K562 (cell line): ENCODE data around the gene HAX1. TPM values are rescaled to one million over a fixed set of nuclear protein-coding genes. Genes with fewer than 3 reads are reported as not detected.

Source experiments
- ERF ChIP-seq: fragments of 450-650 bp; formaldehyde crosslinking; IDR thresholded peaks from 2 replicates; pipeline ENCODE4 v1.4.0; 2020; ENCODE audit warnings: mild to moderate bottlenecking, mixed read lengths
- HDAC1 ChIP-seq, 2 experiments: fragments of 450-650 bp; IDR thresholded peaks; 2 replicates each; pipeline ENCODE4 v1.6.1; 2016 to 2017; ENCODE audit warnings: inconsistent platforms in 1 of 2, mild to moderate bottlenecking in 1 of 2, moderate library complexity in 1 of 2
- MED1 ChIP-seq: sonication (generic); formaldehyde crosslinking; IDR thresholded peaks from 2 replicates; pipeline ENCODE4 v1.8.1; 2023; ENCODE audit warnings: missing genetic modification reagents, borderline replicate concordance
- MEF2A ChIP-seq: IDR thresholded peaks from 2 replicates; pipeline ENCODE4 v1.6.1; 2011; ENCODE audit warnings: low read depth, mild to moderate bottlenecking, low read length, moderate library complexity; ENCODE audit not compliant: control insufficient read depth
- MYC ChIP-seq, 2 experiments: fragments of 250-450 bp in 1 of 2; sonication (Bioruptor Pico) in 1 of 2; IDR thresholded peaks; 2 replicates each; pipeline versions ENCODE4 v1.5.1 to v1.6.1; 2012 to 2021; ENCODE audit warnings: low read depth in 2 of 2, borderline replicate concordance in 1 of 2, improper control_type of control experiment in 1 of 2, low read length in 1 of 2, mild to moderate bottlenecking in 1 of 2, moderate library complexity in 1 of 2
- NELFE ChIP-seq: IDR thresholded peaks from 2 replicates; pipeline ENCODE4 v1.6.1; 2011; ENCODE audit warnings: mild to moderate bottlenecking; ENCODE audit not compliant: insufficient read depth, insufficient read length
- NFXL1 ChIP-seq: fragments of 450-650 bp; formaldehyde crosslinking; IDR thresholded peaks from 2 replicates; pipeline ENCODE4 v1.4.0; 2021; ENCODE audit warnings: mild to moderate bottlenecking
- THAP12 ChIP-seq: fragments of 250-450 bp; sonication (Bioruptor Pico); IDR thresholded peaks from 2 replicates; pipeline ENCODE4 v1.9.0; 2021; ENCODE audit warnings: mild to moderate bottlenecking, inconsistent platforms
- XRCC5 ChIP-seq: fragments of 200-400 bp; formaldehyde crosslinking; IDR thresholded peaks from 2 replicates; pipeline ENCODE4 v1.6.1; 2017; ENCODE audit warnings: low read depth, mild to moderate bottlenecking, low read length
- ZEB2 ChIP-seq: fragments of 450-650 bp; IDR thresholded peaks from 2 replicates; pipeline ENCODE4 v1.6.1; 2016
- ZNF239 ChIP-seq: fragments of 250-450 bp; sonication (Bioruptor Pico); IDR thresholded peaks from 2 replicates; pipeline ENCODE4 v1.4.0; 2020; ENCODE audit warnings: mild to moderate bottlenecking
- ZNF436 ChIP-seq: fragments of 250-450, 450-650 bp; sonication (Bioruptor Pico); formaldehyde crosslinking; IDR thresholded peaks from 2 replicates; pipeline ENCODE4 v1.7.0; 2020; ENCODE audit warnings: mild to moderate bottlenecking
- ZNF449 ChIP-seq: fragments of 250-450 bp; sonication (Bioruptor Pico); IDR thresholded peaks from 2 replicates; pipeline ENCODE4 v1.8.0; 2022; ENCODE audit warnings: moderate library complexity, mild to moderate bottlenecking, inconsistent platforms
- polyA plus RNA-seq, 8 experiments: library from polyadenylated mRNA; depleted of rRNA in 4 of 8; stranded (reverse) in 5 of 8; unstranded in 3 of 8; fragments of >200 nt; fragmentation: Nextera tagmentation in 2 of 8; fragmentation: Illumina TruSeq in 1 of 8; extraction: Ambion mirVana in 2 of 8; extraction: Trizol in 1 of 8; gene quantifications; 2 replicates each; pipeline versions ENCODE4 v1.2.1 to v1.2.3, GENCODE V29; 2011 to 2014; ENCODE audit warnings: inconsistent platforms in 1 of 8, missing spikeins in 1 of 8
- total RNA-seq, 7 experiments: library from RNA; depleted of rRNA in 6 of 7; stranded (reverse); fragments of >200 nt in 6 of 7; fragmentation: Illumina TruSeq in 2 of 7; extraction: Trizol in 2 of 7; gene quantifications; 2 replicates each; pipeline versions ENCODE4 v1.2.1 to v1.2.3, GENCODE V29; 2011 to 2021; ENCODE audit warnings: low replicate concordance in 1 of 7
- TF ChIP-seq, protein P1 (sequence below): sonication (generic); formaldehyde crosslinking; IDR thresholded peaks from 2 replicates; pipeline ENCODE4 v1.8.0; 2023; ENCODE audit warnings: missing genetic modification reagents, mild to moderate bottlenecking, borderline replicate concordance

Gene HAX1
- total and polyA plus RNA-seq, 9 of the 15 experiments (the other 6 are each of a cell fraction or from before 2014, with no cell fraction given): 143 to 492 (median 234) TPM

- TF ChIP-seq NFXL1 (CRISPR knock-in tag): no peak
- no peak for TF ChIP-seq ZNF449 (CRISPR knock-in tag)
- TF ChIP-seq, protein P1, sequence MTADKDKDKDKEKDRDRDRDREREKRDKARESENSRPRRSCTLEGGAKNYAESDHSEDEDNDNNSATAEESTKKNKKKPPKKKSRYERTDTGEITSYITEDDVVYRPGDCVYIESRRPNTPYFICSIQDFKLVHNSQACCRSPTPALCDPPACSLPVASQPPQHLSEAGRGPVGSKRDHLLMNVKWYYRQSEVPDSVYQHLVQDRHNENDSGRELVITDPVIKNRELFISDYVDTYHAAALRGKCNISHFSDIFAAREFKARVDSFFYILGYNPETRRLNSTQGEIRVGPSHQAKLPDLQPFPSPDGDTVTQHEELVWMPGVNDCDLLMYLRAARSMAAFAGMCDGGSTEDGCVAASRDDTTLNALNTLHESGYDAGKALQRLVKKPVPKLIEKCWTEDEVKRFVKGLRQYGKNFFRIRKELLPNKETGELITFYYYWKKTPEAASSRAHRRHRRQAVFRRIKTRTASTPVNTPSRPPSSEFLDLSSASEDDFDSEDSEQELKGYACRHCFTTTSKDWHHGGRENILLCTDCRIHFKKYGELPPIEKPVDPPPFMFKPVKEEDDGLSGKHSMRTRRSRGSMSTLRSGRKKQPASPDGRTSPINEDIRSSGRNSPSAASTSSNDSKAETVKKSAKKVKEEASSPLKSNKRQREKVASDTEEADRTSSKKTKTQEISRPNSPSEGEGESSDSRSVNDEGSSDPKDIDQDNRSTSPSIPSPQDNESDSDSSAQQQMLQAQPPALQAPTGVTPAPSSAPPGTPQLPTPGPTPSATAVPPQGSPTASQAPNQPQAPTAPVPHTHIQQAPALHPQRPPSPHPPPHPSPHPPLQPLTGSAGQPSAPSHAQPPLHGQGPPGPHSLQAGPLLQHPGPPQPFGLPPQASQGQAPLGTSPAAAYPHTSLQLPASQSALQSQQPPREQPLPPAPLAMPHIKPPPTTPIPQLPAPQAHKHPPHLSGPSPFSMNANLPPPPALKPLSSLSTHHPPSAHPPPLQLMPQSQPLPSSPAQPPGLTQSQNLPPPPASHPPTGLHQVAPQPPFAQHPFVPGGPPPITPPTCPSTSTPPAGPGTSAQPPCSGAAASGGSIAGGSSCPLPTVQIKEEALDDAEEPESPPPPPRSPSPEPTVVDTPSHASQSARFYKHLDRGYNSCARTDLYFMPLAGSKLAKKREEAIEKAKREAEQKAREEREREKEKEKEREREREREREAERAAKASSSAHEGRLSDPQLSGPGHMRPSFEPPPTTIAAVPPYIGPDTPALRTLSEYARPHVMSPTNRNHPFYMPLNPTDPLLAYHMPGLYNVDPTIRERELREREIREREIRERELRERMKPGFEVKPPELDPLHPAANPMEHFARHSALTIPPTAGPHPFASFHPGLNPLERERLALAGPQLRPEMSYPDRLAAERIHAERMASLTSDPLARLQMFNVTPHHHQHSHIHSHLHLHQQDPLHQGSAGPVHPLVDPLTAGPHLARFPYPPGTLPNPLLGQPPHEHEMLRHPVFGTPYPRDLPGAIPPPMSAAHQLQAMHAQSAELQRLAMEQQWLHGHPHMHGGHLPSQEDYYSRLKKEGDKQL: no peak
- no peak for TF ChIP-seq ZNF239 (CRISPR knock-in tag)
- TF ChIP-seq ZNF436 (CRISPR knock-in tag): no peak
- no peak for TF ChIP-seq NELFE
- TF ChIP-seq XRCC5: 0 out of 2 replicates have a peak, but pooled peaks have one; percentile 71
- TF ChIP-seq MEF2A: no peak
- TF ChIP-seq MYC (IDR thresholded peaks at IDR 0.05; ENCODE audit: low read depth, low read length): 0 out of 2 replicates have a peak, but pooled peaks have one; percentile 35
- TF ChIP-seq MYC (CRISPR knock-in tag; IDR thresholded peaks at IDR 0.05; ENCODE audit: borderline replicate concordance, low read depth): no peak
- no peak for TF ChIP-seq ERF (CRISPR knock-in tag)
- TF ChIP-seq MED1: no peak
- peak in 1 of 2 experiments; percentile 68; a peak in 1 of 4 replicates for TF ChIP-seq HDAC1 (IDR thresholded peaks at IDR 0.05)
- no peak for TF ChIP-seq THAP12 (CRISPR knock-in tag)
- TF ChIP-seq ZEB2: peak; percentile 73
Observed at GRCh38 chr1:154324669-154325582, 52.5 kb downstream of the HAX1 start, which contains the start of gene ATP8B2 (continued).
